Endothelial cell of umbilical vein (primary cell): ENCODE measurements around the gene HMGCS1. TPM values are rescaled to one million over a fixed set of nuclear protein-coding genes. Genes with fewer than 3 reads are reported as not detected.

ENCODE experiments used
- BruUV-seq: library from RNA; stranded (reverse); fragments of 400-500 nt; replicated peaks from 2 replicates; lab custom pipeline; 2021; lab: Mats Ljungman, UMichigan
- CTCF ChIA-PET: fragments of 300-600, 350-600 bp; sonication (Branson Sonifier 250); formaldehyde crosslinking; loops from one replicate; lab custom pipeline; 2021; ENCODE audit warnings: antibody characterized with exemption, inconsistent platforms; lab: Charles Lee
- POLR2A ChIA-PET: fragments of 300-600, 350-600 bp; sonication (Branson Sonifier 250); formaldehyde crosslinking; loops from one replicate; lab custom pipeline; 2021; ENCODE audit warnings: antibody characterized with exemption, inconsistent platforms; lab: Charles Lee
- DNase-seq: peaks from one replicate; pipeline ENCODE4 v3.0.0-alpha.2; 2011; ENCODE audit warnings: low read depth, low spot score
- FAIRE-seq: peaks from 2 replicates; lab custom pipeline; 2011; peaks lifted over from hg19 to GRCh38; lab: Jason Lieb, UNC
- H2AFZ ChIP-seq: 2 replicates; pipeline ENCODE4 v1.6.0; 2012; ENCODE audit warnings: low read depth, low read length, control low read depth, inconsistent platforms
- H3K27ac ChIP-seq: 2 replicates; pipeline ENCODE4 v1.5.1; 2011; ENCODE audit warnings: low read depth, mild to moderate bottlenecking, control low read depth, low read length, moderate library complexity; ENCODE audit not compliant: insufficient read depth
- H3K27me3 ChIP-seq, 2 experiments: 2 replicates each; pipeline versions ENCODE4 v1.6.0 to v1.6.1; 2011; ENCODE audit warnings: low read length in 2 of 2, mixed read lengths in 1 of 2; ENCODE audit not compliant: control insufficient read depth in 2 of 2, insufficient read depth in 2 of 2
- H3K36me3 ChIP-seq, 2 experiments: 2 replicates in 1 of 2; 3 replicates in 1 of 2; pipeline ENCODE4 v1.5.1; 2011; ENCODE audit warnings: low read length in 2 of 2, mild to moderate bottlenecking in 1 of 2, moderate library complexity in 1 of 2; ENCODE audit not compliant: control insufficient read depth in 2 of 2, insufficient read depth in 2 of 2; ENCODE audit errors: extremely low read depth in 1 of 2
- H3K4me1 ChIP-seq: 3 replicates; pipeline ENCODE4 v1.5.1; 2011; ENCODE audit warnings: mild to moderate bottlenecking, low read length; ENCODE audit not compliant: control insufficient read depth, insufficient read depth; ENCODE audit errors: extremely low read depth
- H3K4me2 ChIP-seq: 2 replicates; pipeline ENCODE4 v1.6.1; 2011; ENCODE audit warnings: low read length, control low read depth, mixed read lengths; ENCODE audit not compliant: insufficient read depth
- H3K4me3 ChIP-seq, 3 experiments: fragments of 200-600 bp in 1 of 3; sonication (generic), shearing (Covaris generic) in 1 of 3; replicated peaks in 1 of 3; 2 replicates each; pipeline ENCODE4 v1.5.1; 2011 to 2016; ENCODE audit warnings: control low read depth in 3 of 3, low read length in 3 of 3, mild to moderate bottlenecking in 2 of 3, inconsistent platforms in 1 of 3, low read depth in 1 of 3, moderate library complexity in 1 of 3; ENCODE audit not compliant: insufficient read depth in 1 of 3
- H3K79me2 ChIP-seq: 2 replicates; pipeline ENCODE4 v1.6.0; 2012; ENCODE audit warnings: low read length, inconsistent platforms; ENCODE audit not compliant: control insufficient read depth, insufficient read depth
- H3K9ac ChIP-seq: replicated peaks from 2 replicates; pipeline ENCODE3; 2011; ENCODE audit warnings: low read length, control low read depth; ENCODE audit not compliant: insufficient read depth; ENCODE audit errors: extremely low read depth
- H3K9me1 ChIP-seq: replicated peaks from 3 replicates; pipeline ENCODE4 v1.6.0; 2011; ENCODE audit warnings: mild to moderate bottlenecking, low read length; ENCODE audit not compliant: control insufficient read depth, insufficient read depth; ENCODE audit errors: extremely low read depth
- H3K9me3 ChIP-seq: replicated peaks from 2 replicates; pipeline ENCODE4 v1.5.1; 2012; ENCODE audit warnings: low read length, inconsistent platforms; ENCODE audit not compliant: control insufficient read depth, insufficient read depth
- H4K20me1 ChIP-seq: replicated peaks from 2 replicates; pipeline ENCODE3; 2011; ENCODE audit warnings: mild to moderate bottlenecking, low read length; ENCODE audit not compliant: control insufficient read depth, insufficient read depth; ENCODE audit errors: extremely low read depth
- CTCF ChIP-seq, 2 donors: IDR thresholded peaks; 1 replicate in 1 of 2; 2 replicates in 1 of 2; pipeline ENCODE4 v1.5.1; 2011; ENCODE audit warnings: low read length in 2 of 2, mild to moderate bottlenecking in 2 of 2, moderate library complexity in 2 of 2, control low read depth in 1 of 2, inconsistent platforms in 1 of 2, low read depth in 1 of 2; ENCODE audit not compliant: insufficient read depth in 1 of 2; ENCODE audit errors: extremely low read depth in 1 of 2
- EZH2 ChIP-seq: IDR thresholded peaks from 2 replicates; pipeline ENCODE4 v1.6.1; 2012; ENCODE audit warnings: borderline replicate concordance, low read depth, mild to moderate bottlenecking, moderate library complexity, low read length, inconsistent platforms; ENCODE audit not compliant: severe bottlenecking
- FOS ChIP-seq: IDR thresholded peaks from 2 replicates; pipeline ENCODE4 v1.6.1; 2011; ENCODE audit warnings: mild to moderate bottlenecking, low read length, moderate library complexity, borderline replicate concordance; ENCODE audit not compliant: insufficient read depth
- GATA2 ChIP-seq: IDR thresholded peaks from 2 replicates; pipeline ENCODE4 v1.7.0; 2011; ENCODE audit warnings: low read depth, mild to moderate bottlenecking, moderate library complexity, mixed read lengths, low read length; ENCODE audit not compliant: insufficient read length, insufficient read depth
- JUN ChIP-seq: IDR thresholded peaks from 2 replicates; pipeline ENCODE4 v1.6.1; 2011; ENCODE audit warnings: borderline replicate concordance, low read depth; ENCODE audit not compliant: insufficient read length, insufficient read depth
- MAX ChIP-seq: IDR thresholded peaks from 2 replicates; pipeline ENCODE4 v1.6.1; 2011; ENCODE audit not compliant: insufficient read depth, insufficient read length
- MYC ChIP-seq: IDR thresholded peaks from one replicate; pipeline ENCODE4 v1.6.1; 2011; ENCODE audit warnings: mild to moderate bottlenecking, low read depth, low read length
- POLR2A ChIP-seq: IDR thresholded peaks from 2 replicates; pipeline ENCODE4 v1.6.1; 2012; ENCODE audit warnings: low read depth, mild to moderate bottlenecking, control low read depth, low read length
- POLR2AphosphoS5 ChIP-seq: IDR thresholded peaks from 2 replicates; pipeline ENCODE4 v1.6.1; 2012; ENCODE audit warnings: low read depth, mild to moderate bottlenecking, control low read depth, low read length, moderate library complexity; ENCODE audit not compliant: insufficient read depth
- dilution Hi-C: fragments of 300-500 bp; cut with MboI; formaldehyde crosslinking; loops from one replicate; pipeline ENCODE4 v1.15.0; 2019; ENCODE audit warnings: low sequenced_read_pairs; ENCODE audit not compliant: extremely low pct_ligation_motif_present
- intact Hi-C: fragments of 100-400 bp; cut with micrococcal nuclease; formaldehyde crosslinking; loops from one replicate; pipeline ENCODE4 v1.10.0; 2022
- polyA plus RNA-seq, 4 experiments: library from polyadenylated mRNA; depleted of rRNA in 3 of 4; stranded (reverse) in 3 of 4; unstranded in 1 of 4; fragments of >200 nt; gene quantifications; 2 replicates each; pipeline versions ENCODE4 v1.2.1 to v1.2.3, GENCODE V29; 2011 to 2012; ENCODE audit warnings: missing spikeins in 1 of 4
- total RNA-seq: library from RNA; stranded (reverse); gene quantifications from 2 replicates; pipeline ENCODE4 v1.2.3, GENCODE V29; 2021

The HMGCS1 gene
- total and polyA plus RNA-seq, 2 donors (not counting 3 experiments of a cell fraction or from before 2014, with no cell fraction given) = 43.3 to 133 TPM

- intact Hi-C loops = no loop called here
- no peak overlapping the region for H3K9ac ChIP-seq
- no peaks in the 10 kb centered on the region for H4K20me1 ChIP-seq
- no peaks in the 10 kb centered on the region for H3K9me3 ChIP-seq
- no peaks in the 10 kb centered on the region for H3K4me1 ChIP-seq
- peaks cover 7 to 8% of the 10 kb centered on the region in 2 experiments for H3K27me3 ChIP-seq
- H2AFZ ChIP-seq = no peak overlapping the region
- no peaks in the 10 kb centered on the region for H3K9me1 ChIP-seq
- dilution Hi-C loops = no loop called here
- no peak for FAIRE-seq
- H3K4me3 ChIP-seq = no peak overlapping the region
- CTCF ChIA-PET = no interaction called here
- DNase-seq = no peak
- H3K4me2 ChIP-seq = no peak overlapping the region
- no peaks in the 10 kb centered on the region for H3K36me3 ChIP-seq
- POLR2A ChIA-PET = no interaction called here
- BruUV-seq = no TSS peak
- TF ChIP-seq EZH2 (no peak), JUN (no peak), MAX (no peak), FOS (no peak), POLR2AphosphoS5 (no peak), CTCF (IDR thresholded peaks at IDR 0.05; ENCODE audit: extremely low read depth in 1 of 2, insufficient read depth in 1 of 2, low read depth in 1 of 2, low read length in 2 of 2) (no peak), GATA2 (no peak), POLR2A (no peak), MYC (no peak)
- no peaks in the 10 kb centered on the region for H3K79me2 ChIP-seq
- H3K27ac ChIP-seq = no peak overlapping the region
Observed at GRCh38 chr5:43358301-43358700, 45.1 kb upstream of the HMGCS1 start.
